ENCODE data around the gene GJD2.

Gene GJD2

DNA sequence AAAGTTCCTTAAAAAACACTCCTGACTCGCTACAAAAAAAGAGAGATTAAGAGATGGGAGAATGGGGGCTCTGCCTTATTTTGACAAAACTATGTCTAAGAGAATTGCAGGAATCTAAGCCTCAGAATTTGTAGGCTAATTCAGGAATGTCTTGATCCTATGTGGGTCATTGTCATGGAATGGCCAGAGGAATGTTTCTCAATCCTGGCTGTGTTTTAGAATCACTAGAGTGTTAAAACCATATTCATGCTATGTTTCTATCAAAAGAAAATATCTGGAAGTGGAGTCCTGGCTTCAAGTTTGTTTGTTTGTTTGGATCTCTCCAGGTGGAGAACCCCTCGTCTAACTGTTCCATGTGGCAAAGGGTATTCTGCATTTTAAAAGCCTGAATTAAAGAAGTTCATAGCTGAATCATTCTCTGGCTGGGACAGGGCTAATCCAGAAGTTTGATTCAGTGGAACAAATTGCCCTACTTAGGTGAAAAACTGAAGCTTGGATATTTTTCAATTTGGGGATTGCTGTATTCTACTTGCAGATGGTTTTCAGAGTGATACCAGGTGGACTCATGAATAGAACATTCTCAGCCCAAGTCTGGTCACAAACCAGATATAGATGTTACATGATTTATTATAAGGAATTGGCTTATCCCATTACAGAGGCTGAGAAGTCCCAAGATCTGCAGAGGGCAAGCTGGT is 28.2 kb downstream of the GJD2 start:
- TF ChIP-seq YY1 (IDR thresholded peaks at IDR 0.05; ENCODE audit: insufficient read depth, insufficient read length) (no peak), SUZ12 (IDR thresholded peaks at IDR 0.05; ENCODE audit: extremely low read depth, insufficient read depth, insufficient read length) (no peak), ZNF274 (IDR thresholded peaks at IDR 0.05; ENCODE audit: low read depth, low read length) (no peak)
- peak; percentile 48 for DNase-seq (ENCODE audit: low read depth, low spot score)
- no peaks in the 10 kb centered on the region for H3K36me3 ChIP-seq (ENCODE audit: insufficient read depth, insufficient read length, low read length)
- H3K9me3 ChIP-seq (ENCODE audit: insufficient read depth, low read length), result peaks cover 6% of the 10 kb centered on the region; the same call in 1 of the 2 replicates
- no peak overlapping the region for H3K9ac ChIP-seq (ENCODE audit: insufficient read length, low read depth)
- H3K27me3 ChIP-seq (ENCODE audit: insufficient read depth, insufficient read length), result no peaks in the 10 kb centered on the region
- H3K4me1 ChIP-seq (ENCODE audit: insufficient read depth, insufficient read length), result no peaks in the 10 kb centered on the region
- H3K4me3 ChIP-seq (ENCODE audit: insufficient read length, low read depth), result no peak overlapping the region

DNA sequence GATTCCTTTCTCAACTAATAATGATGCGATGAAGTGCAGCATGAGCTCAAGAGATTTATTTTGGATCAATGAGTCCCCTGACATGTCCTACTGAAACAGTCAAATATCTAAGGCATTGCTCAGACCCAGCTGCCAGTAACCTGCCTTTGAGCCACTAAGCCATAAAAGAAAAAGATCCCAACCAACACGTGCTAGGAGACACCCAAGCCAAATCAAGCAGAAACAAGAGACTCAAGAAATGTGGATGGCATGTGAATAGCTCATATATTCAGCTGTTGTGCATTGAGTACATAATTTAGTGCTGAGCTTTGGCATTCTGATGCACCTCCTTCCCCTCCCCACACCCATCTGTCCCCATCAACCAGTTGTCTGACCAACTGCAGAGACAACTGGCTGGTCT is 29.2 kb downstream of the GJD2 start:
- TF ChIP-seq YY1 (IDR thresholded peaks at IDR 0.05; ENCODE audit: insufficient read depth, insufficient read length), result no peak
- no peak for TF ChIP-seq SUZ12 (IDR thresholded peaks at IDR 0.05; ENCODE audit: extremely low read depth, insufficient read depth, insufficient read length)
- TF ChIP-seq ZNF274 (IDR thresholded peaks at IDR 0.05; ENCODE audit: low read depth, low read length), result no peak
- H3K27me3 ChIP-seq (ENCODE audit: insufficient read depth, insufficient read length), result no peaks in the 10 kb centered on the region
- no peak for DNase-seq (ENCODE audit: low read depth, low spot score)
- H3K9me3 ChIP-seq (ENCODE audit: insufficient read depth, low read length), result peaks cover 6% of the 10 kb centered on the region; the same call in 1 of the 2 replicates
- H3K9ac ChIP-seq (ENCODE audit: insufficient read length, low read depth), result no peak overlapping the region
- H3K4me1 ChIP-seq (ENCODE audit: insufficient read depth, insufficient read length), result no peaks in the 10 kb centered on the region
- H3K36me3 ChIP-seq (ENCODE audit: insufficient read depth, insufficient read length, low read length), result no peaks in the 10 kb centered on the region
- H3K4me3 ChIP-seq (ENCODE audit: insufficient read length, low read depth), result no peak overlapping the region

DNA sequence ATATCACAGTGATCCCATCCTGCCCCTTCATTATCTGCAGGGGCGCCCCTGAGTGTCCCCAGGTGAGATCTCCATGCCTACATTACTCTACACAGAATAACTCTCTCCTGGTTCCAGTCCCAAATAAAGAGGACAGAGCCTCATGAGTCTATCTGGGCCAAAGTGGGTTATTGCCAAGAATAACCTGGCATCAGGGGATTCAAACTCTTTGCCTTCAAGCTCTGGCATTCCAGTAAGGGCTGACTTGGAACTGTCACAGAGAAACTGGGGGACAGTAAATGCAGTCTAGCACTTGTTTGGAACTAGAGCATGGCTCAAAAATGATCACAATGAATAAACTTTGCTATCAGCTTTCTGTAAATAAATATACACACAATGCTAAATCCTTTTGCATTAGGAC is 30.3 kb downstream of the GJD2 start:
- Histone ChIP-seq H3K36me3 (ENCODE audit: insufficient read depth, insufficient read length, low read length) (no peaks in the 10 kb centered on the region), H3K4me1 (ENCODE audit: insufficient read depth, insufficient read length) (no peaks in the 10 kb centered on the region), H3K4me3 (ENCODE audit: insufficient read length, low read depth) (no peak overlapping the region), H3K9me3 (ENCODE audit: insufficient read depth, low read length) (peaks cover 6% of the 10 kb centered on the region; the same call in 1 of the 2 replicates), H3K9ac (ENCODE audit: insufficient read length, low read depth) (no peak overlapping the region), H3K27me3 (ENCODE audit: insufficient read depth, insufficient read length) (no peaks in the 10 kb centered on the region)
- DNase-seq (ENCODE audit: low read depth, low spot score), result no peak
- no peak for TF ChIP-seq YY1 (IDR thresholded peaks at IDR 0.05; ENCODE audit: insufficient read depth, insufficient read length)
- TF ChIP-seq SUZ12 (IDR thresholded peaks at IDR 0.05; ENCODE audit: extremely low read depth, insufficient read depth, insufficient read length), result no peak
- TF ChIP-seq ZNF274 (IDR thresholded peaks at IDR 0.05; ENCODE audit: low read depth, low read length), result no peak

DNA sequence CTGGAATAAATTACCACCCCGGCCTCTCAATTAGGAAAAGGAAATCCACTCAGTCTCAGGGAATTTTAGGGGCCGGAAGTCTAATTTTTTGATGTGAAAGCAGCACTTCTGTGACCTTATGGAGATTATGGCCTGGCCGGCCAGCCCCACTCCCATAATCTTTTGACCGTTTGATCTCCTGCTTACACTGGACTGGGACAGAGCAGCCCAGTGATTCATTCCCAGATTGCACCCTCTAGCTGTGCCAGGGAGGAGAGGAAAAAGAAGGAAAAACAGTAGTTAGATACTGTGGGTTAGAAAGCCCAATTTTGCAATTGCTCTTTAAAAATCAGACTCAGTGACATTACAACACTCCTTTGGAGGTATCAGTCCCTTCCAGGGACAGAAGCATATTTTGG is 32.4 kb downstream of the GJD2 start:
- no peak for DNase-seq (ENCODE audit: low read depth, low spot score)
- peaks cover 6% of the 10 kb centered on the region; the same call in 1 of the 2 replicates for H3K9me3 ChIP-seq (ENCODE audit: insufficient read depth, low read length)
- no peaks in the 10 kb centered on the region for H3K27me3 ChIP-seq (ENCODE audit: insufficient read depth, insufficient read length)
- no peaks in the 10 kb centered on the region for H3K4me1 ChIP-seq (ENCODE audit: insufficient read depth, insufficient read length)
- no peaks in the 10 kb centered on the region for H3K36me3 ChIP-seq (ENCODE audit: insufficient read depth, insufficient read length, low read length)
- no peak overlapping the region for H3K4me3 ChIP-seq (ENCODE audit: insufficient read length, low read depth)
- TF ChIP-seq YY1 (IDR thresholded peaks at IDR 0.05; ENCODE audit: insufficient read depth, insufficient read length) (no peak), SUZ12 (IDR thresholded peaks at IDR 0.05; ENCODE audit: extremely low read depth, insufficient read depth, insufficient read length) (no peak), ZNF274 (IDR thresholded peaks at IDR 0.05; ENCODE audit: low read depth, low read length) (no peak)
- H3K9ac ChIP-seq (ENCODE audit: insufficient read length, low read depth), result peak overlapping the region; percentile 39

DNA sequence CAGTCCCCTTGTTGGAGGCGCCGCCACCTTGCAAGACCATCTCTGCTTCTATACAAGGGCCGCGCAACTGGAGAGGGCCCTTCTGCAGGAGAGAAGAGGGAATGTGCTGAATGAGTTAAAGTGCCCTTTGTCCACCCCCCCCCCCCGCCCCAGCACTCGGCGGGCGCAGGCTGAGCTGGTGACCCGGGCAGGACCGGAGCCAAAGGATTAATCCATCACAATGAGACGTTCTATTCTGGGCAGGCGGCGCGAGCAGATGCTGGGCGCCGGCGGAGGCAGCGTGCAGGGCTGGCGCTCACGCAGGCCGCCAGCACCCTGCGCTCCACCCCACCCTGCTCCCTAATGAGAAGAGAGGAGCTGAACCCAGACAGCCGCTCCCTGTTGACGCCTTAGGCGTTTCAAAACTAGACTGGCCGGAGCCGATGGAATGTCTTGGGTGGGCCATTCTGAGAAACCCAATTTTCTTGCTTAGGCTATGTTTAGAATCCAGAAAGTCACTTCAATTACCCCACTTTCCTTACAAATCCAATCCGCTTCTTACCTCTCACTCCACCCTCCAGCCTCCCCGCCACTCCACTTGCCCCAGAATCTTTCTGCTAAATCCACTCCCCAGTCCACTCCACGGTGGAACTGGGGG is 32.9 kb downstream of the GJD2 start:
- H3K9ac ChIP-seq (ENCODE audit: insufficient read length, low read depth), result peak overlapping the region; percentile 39
- peaks cover 2% of the 10 kb centered on the region; the same call in 1 of the 2 replicates for H3K9me3 ChIP-seq (ENCODE audit: insufficient read depth, low read length)
- H3K36me3 ChIP-seq (ENCODE audit: insufficient read depth, insufficient read length, low read length), result no peaks in the 10 kb centered on the region
- H3K4me3 ChIP-seq (ENCODE audit: insufficient read length, low read depth), result no peak overlapping the region
- peak; percentile 32 for DNase-seq (ENCODE audit: low read depth, low spot score)
- no peaks in the 10 kb centered on the region for H3K4me1 ChIP-seq (ENCODE audit: insufficient read depth, insufficient read length)
- no peaks in the 10 kb centered on the region for H3K27me3 ChIP-seq (ENCODE audit: insufficient read depth, insufficient read length)
- TF ChIP-seq YY1 (IDR thresholded peaks at IDR 0.05; ENCODE audit: insufficient read depth, insufficient read length) (no peak), ZNF274 (IDR thresholded peaks at IDR 0.05; ENCODE audit: low read depth, low read length) (no peak), SUZ12 (IDR thresholded peaks at IDR 0.05; ENCODE audit: extremely low read depth, insufficient read depth, insufficient read length) (no peak)

DNA sequence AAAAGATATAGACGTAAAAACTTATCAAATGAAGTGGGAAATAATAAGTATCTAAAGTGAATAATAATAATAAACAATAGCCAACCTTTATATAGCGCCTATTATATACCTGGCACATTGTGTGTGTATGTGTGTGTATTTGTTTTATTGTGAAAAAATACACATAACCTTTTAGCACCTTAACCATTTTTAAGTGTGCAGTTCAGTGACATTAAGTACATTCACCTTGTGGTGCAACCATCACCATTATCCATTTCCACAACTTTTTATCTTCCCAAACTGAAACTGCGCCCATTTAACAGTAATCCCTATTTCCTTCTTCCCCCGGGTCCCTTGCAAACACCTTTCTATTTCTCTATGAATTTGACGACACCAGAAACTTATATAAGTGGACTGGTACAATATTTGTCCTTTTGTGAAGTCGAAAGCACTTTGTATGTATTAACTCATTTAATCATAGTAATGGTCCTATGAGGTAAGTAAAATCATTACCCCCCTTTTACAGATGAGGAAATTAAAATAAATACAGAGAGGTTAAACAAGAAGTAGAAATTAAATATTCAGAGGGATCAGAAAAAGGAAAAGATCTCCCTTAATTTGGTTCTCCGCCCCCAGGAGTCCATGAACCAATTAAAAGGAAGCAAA is 33.5 kb downstream of the GJD2 start:
- H3K4me3 ChIP-seq (ENCODE audit: insufficient read length, low read depth), result no peak overlapping the region

DNA sequence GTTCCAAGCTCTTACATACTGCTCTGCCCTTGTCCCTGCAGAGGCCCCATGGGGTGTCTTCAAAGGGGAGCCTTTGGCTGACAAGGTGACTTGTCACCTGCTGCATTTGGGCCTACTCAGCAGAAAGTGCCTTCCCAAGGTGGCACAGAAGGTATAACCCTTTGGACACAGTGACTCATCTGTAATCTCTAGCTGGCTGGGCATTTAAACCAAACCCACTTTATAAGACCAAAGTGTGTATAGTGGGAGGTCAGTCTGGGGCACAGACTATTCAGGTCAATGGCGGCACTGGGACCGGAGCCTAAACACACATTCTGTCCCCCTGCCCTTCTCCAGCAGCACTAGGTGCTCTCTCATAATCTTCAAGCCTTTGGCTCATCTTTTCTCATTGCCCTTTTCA is 35.1 kb downstream of the GJD2 start:
- Histone ChIP-seq H3K4me3 (ENCODE audit: insufficient read length, low read depth) (no peak overlapping the region), H3K36me3 (ENCODE audit: insufficient read depth, insufficient read length, low read length) (no peaks in the 10 kb centered on the region), H3K4me1 (ENCODE audit: insufficient read depth, insufficient read length) (no peaks in the 10 kb centered on the region), H3K9me3 (ENCODE audit: insufficient read depth, low read length) (no peaks in the 10 kb centered on the region), H3K9ac (ENCODE audit: insufficient read length, low read depth) (no peak overlapping the region), H3K27me3 (ENCODE audit: insufficient read depth, insufficient read length) (no peaks in the 10 kb centered on the region)
- DNase-seq (ENCODE audit: low read depth, low spot score), result no peak
- TF ChIP-seq YY1 (IDR thresholded peaks at IDR 0.05; ENCODE audit: insufficient read depth, insufficient read length) (no peak), ZNF274 (IDR thresholded peaks at IDR 0.05; ENCODE audit: low read depth, low read length) (no peak), SUZ12 (IDR thresholded peaks at IDR 0.05; ENCODE audit: extremely low read depth, insufficient read depth, insufficient read length) (no peak)

More for the DNA sequence above, 33.5 kb downstream of the GJD2 start:
- no peaks in the 10 kb centered on the region for H3K36me3 ChIP-seq (ENCODE audit: insufficient read depth, insufficient read length, low read length)
- DNase-seq (ENCODE audit: low read depth, low spot score), result no peak
- H3K9me3 ChIP-seq (ENCODE audit: insufficient read depth, low read length), result no peaks in the 10 kb centered on the region
- no peaks in the 10 kb centered on the region for H3K27me3 ChIP-seq (ENCODE audit: insufficient read depth, insufficient read length)
- TF ChIP-seq ZNF274 (IDR thresholded peaks at IDR 0.05; ENCODE audit: low read depth, low read length), result no peak
- TF ChIP-seq SUZ12 (IDR thresholded peaks at IDR 0.05; ENCODE audit: extremely low read depth, insufficient read depth, insufficient read length), result no peak
- TF ChIP-seq YY1 (IDR thresholded peaks at IDR 0.05; ENCODE audit: insufficient read depth, insufficient read length), result no peak
- H3K9ac ChIP-seq (ENCODE audit: insufficient read length, low read depth), result no peak overlapping the region
- no peaks in the 10 kb centered on the region for H3K4me1 ChIP-seq (ENCODE audit: insufficient read depth, insufficient read length)

Data from NT2/D1 (cell line).